ENCODE data around the gene OOEP.

- TF ChIP-seq CTCF (IDR thresholded peaks at IDR 0.05) (no peak), EP300 (IDR thresholded peaks at IDR 0.05) (no peak), POLR2A (IDR thresholded peaks at IDR 0.05) (no peak), POLR2AphosphoS5 (IDR thresholded peaks at IDR 0.05) (no peak)
Measured at GRCh38 chr6:73353636-73354593, 15.8 kb downstream of the OOEP start, which contains the start of gene DPPA5.

Measured in stomach (tissue), 4 donors.